ENCODE measurements around the gene CPM.

- TF ChIP-seq CTCF (IDR thresholded peaks at IDR 0.05): no peak
- TF ChIP-seq POLR2A (IDR thresholded peaks at IDR 0.05): no peak
These were observed 42.3 kb downstream of the CPM start for GRCh38 chr12:68890701-68891113.
